ENCODE data around the gene LCP2. TPM values are rescaled to one million over a fixed set of nuclear protein-coding genes. Genes with fewer than 3 reads are reported as not detected.
"Not testable (repeated sequence)": the region's sequence is repeated elsewhere in the genome, so short reads cannot be mapped to it uniquely, and the experiment has no call there.

The LCP2 gene
- total RNA-seq, 1 donor from 2014 or later: not detected

- Mint-ChIP-seq H3K27me3 (ENCODE audit: low read depth) (peaks cover 5% of the 10 kb centered on the region), H3K36me3 (no peaks in the 10 kb centered on the region), H3K4me1 (peaks cover 42% of the 10 kb centered on the region)
These were observed 46.1 kb downstream of the LCP2 start for GRCh38 chr5:170251462-170251861.

GRCh38 chr5:170250810-170251317 is 46.7 kb downstream of the LCP2 start:
- no peaks in the 10 kb centered on the region for H3K36me3 Mint-ChIP-seq
- no peak for DNase-seq (ENCODE audit: low spot score in 2 of 2, unreplicated experiment in 2 of 2)
- peaks cover 46% of the 10 kb centered on the region for H3K4me1 Mint-ChIP-seq
- H3K9me3 Mint-ChIP-seq: no peaks in the 10 kb centered on the region
- no peak overlapping the region for H3K4me3 Mint-ChIP-seq
- TF ChIP-seq CTCF (IDR thresholded peaks at IDR 0.05; ENCODE audit: unreplicated experiment): no peak
- H3K27me3 Mint-ChIP-seq (ENCODE audit: low read depth): peaks cover 5% of the 10 kb centered on the region
- no peak overlapping the region for H3K27ac Mint-ChIP-seq

More at GRCh38 chr5:170251462-170251861, 46.1 kb downstream of the LCP2 start:
- DNase-seq (ENCODE audit: low spot score in 2 of 2, unreplicated experiment in 2 of 2): no peak
- TF ChIP-seq CTCF (IDR thresholded peaks at IDR 0.05; ENCODE audit: unreplicated experiment): no peak
- no peak overlapping the region for H3K4me3 Mint-ChIP-seq
- no peak overlapping the region for H3K27ac Mint-ChIP-seq
- no peaks in the 10 kb centered on the region for H3K9me3 Mint-ChIP-seq

GRCh38 chr5:170249355-170249754 is 48.2 kb downstream of the LCP2 start:
- Mint-ChIP-seq H3K4me3 (no peak overlapping the region), H3K36me3 (no peaks in the 10 kb centered on the region), H3K27me3 (ENCODE audit: low read depth) (peaks cover 1% of the 10 kb centered on the region), H3K4me1 (peaks cover 49% of the 10 kb centered on the region), H3K9me3 (no peaks in the 10 kb centered on the region), H3K27ac (no peak overlapping the region)
- TF ChIP-seq CTCF (IDR thresholded peaks at IDR 0.05; ENCODE audit: unreplicated experiment): no peak
- DNase-seq (ENCODE audit: low spot score in 2 of 2, unreplicated experiment in 2 of 2): no peak

- not testable (repeated sequence) for H3K36me3 Mint-ChIP-seq; H3K27ac Mint-ChIP-seq; H3K4me3 Mint-ChIP-seq; H3K27me3 Mint-ChIP-seq (ENCODE audit: low read depth); H3K9me3 Mint-ChIP-seq; DNase-seq (ENCODE audit: low spot score in 2 of 2, unreplicated experiment in 2 of 2)
- peaks cover 49% of the 10 kb centered on the region for H3K4me1 Mint-ChIP-seq
These were observed 48.7 kb downstream of the LCP2 start for GRCh38 chr5:170248931-170249227.

- TF ChIP-seq CTCF (IDR thresholded peaks at IDR 0.05; ENCODE audit: unreplicated experiment): no peak
- Mint-ChIP-seq H3K36me3 (no peaks in the 10 kb centered on the region), H3K4me3 (no peak overlapping the region), H3K4me1 (peaks cover 49% of the 10 kb centered on the region), H3K27ac (no peak overlapping the region), H3K27me3 (ENCODE audit: low read depth) (no peaks in the 10 kb centered on the region), H3K9me3 (no peaks in the 10 kb centered on the region)
- DNase-seq (ENCODE audit: low spot score in 2 of 2, unreplicated experiment in 2 of 2): no peak
These were observed 49.2 kb downstream of the LCP2 start for GRCh38 chr5:170248172-170248930.

- H3K4me1 Mint-ChIP-seq: peaks cover 49% of the 10 kb centered on the region
- no peak for DNase-seq (ENCODE audit: low spot score in 2 of 2, unreplicated experiment in 2 of 2)
- no peak overlapping the region for H3K27ac Mint-ChIP-seq
- no peaks in the 10 kb centered on the region for H3K9me3 Mint-ChIP-seq
- H3K27me3 Mint-ChIP-seq (ENCODE audit: low read depth): no peaks in the 10 kb centered on the region
- TF ChIP-seq CTCF (IDR thresholded peaks at IDR 0.05; ENCODE audit: unreplicated experiment): no peak
- no peaks in the 10 kb centered on the region for H3K36me3 Mint-ChIP-seq
- H3K4me3 Mint-ChIP-seq: no peak overlapping the region
These were observed 50.2 kb downstream of the LCP2 start for GRCh38 chr5:170247363-170247762.
